SK-N-SH (cell line): Measurements from ENCODE around the gene RASL10A. TPM values are rescaled to one million over a fixed set of nuclear protein-coding genes. Genes with fewer than 3 reads are reported as not detected.

ENCODE experiments used
- CTCF ChIA-PET: fragments of 300-600, 350-600 bp; formaldehyde crosslinking; extraction: SDS; loops from one replicate; lab custom pipeline; 2021; lab: Yijun Ruan, JAX
- POLR2A ChIA-PET: fragments of 350-600 bp; sonication (Branson Sonifier 250); formaldehyde crosslinking; extraction: SDS; loops from one replicate; lab custom pipeline; 2020; ENCODE audit warnings: antibody characterized with exemption, inconsistent platforms; lab: Yijun Ruan, JAX
- DNase-seq: peaks from one replicate; pipeline ENCODE4 v3.0.0; 2012
- H2AFZ ChIP-seq: fragments of 200-600 bp; sonication (generic); 2 replicates; pipeline ENCODE4 v1.8.1; 2016; ENCODE audit warnings: antibody characterized with exemption, mild to moderate bottlenecking, low read depth
- H3F3A ChIP-seq: fragments of 200-600 bp; sonication (generic); replicated peaks from 2 replicates; pipeline ENCODE3; 2016; ENCODE audit warnings: antibody characterized with exemption, mild to moderate bottlenecking; ENCODE audit not compliant: insufficient read depth
- H3K27ac ChIP-seq, 2 experiments: fragments of 200-500 bp in 1 of 2; fragments of 200-600 bp in 1 of 2; sonication (Bioruptor generic) in 1 of 2; sonication (generic), shearing (Covaris generic) in 1 of 2; 2 replicates each; pipeline versions ENCODE4 v1.5.1 to v1.6.1; 2014 to 2016; ENCODE audit warnings: low read depth in 2 of 2, inconsistent platforms in 1 of 2, low read length in 1 of 2, mild to moderate bottlenecking in 1 of 2, mixed read lengths in 1 of 2
- H3K27me3 ChIP-seq: fragments of 200-600 bp; sonication (generic), shearing (Covaris generic); 2 replicates; pipeline ENCODE4 v1.6.1; 2016; ENCODE audit warnings: mixed run types; ENCODE audit not compliant: insufficient read depth
- H3K36me3 ChIP-seq, 2 experiments: fragments of 200-500 bp in 1 of 2; fragments of 200-600 bp in 1 of 2; sonication (Bioruptor generic) in 1 of 2; sonication (generic) in 1 of 2; replicated peaks in 1 of 2; 2 replicates each; pipeline versions ENCODE3 to v1.5.1; 2014 to 2016; ENCODE audit warnings: low read length in 1 of 2, mild to moderate bottlenecking in 1 of 2; ENCODE audit not compliant: insufficient read depth in 2 of 2, control insufficient read depth in 1 of 2
- H3K4me1 ChIP-seq, 2 experiments: fragments of 200-500 bp in 1 of 2; fragments of 200-600 bp in 1 of 2; sonication (Bioruptor generic) in 1 of 2; sonication (generic), shearing (Covaris generic) in 1 of 2; 2 replicates each; pipeline versions ENCODE4 v1.5.1 to v1.6.1; 2014 to 2016; ENCODE audit warnings: low read depth in 1 of 2, low read length in 1 of 2, mixed run types in 1 of 2; ENCODE audit not compliant: insufficient read depth in 2 of 2, control insufficient read depth in 1 of 2
- H3K4me2 ChIP-seq: fragments of 200-600 bp; sonication (generic), shearing (Covaris generic); 2 replicates; pipeline ENCODE4 v1.6.1; 2017; ENCODE audit warnings: mixed run types
- H3K4me3 ChIP-seq, 2 experiments: fragments of 200-500 bp in 1 of 2; fragments of 200-600 bp in 1 of 2; sonication (Bioruptor generic) in 1 of 2; sonication (generic), shearing (Covaris generic) in 1 of 2; 2 replicates each; pipeline versions ENCODE4 v1.5.1 to v1.8.1; 2014 to 2016; ENCODE audit warnings: low read depth in 2 of 2, inconsistent platforms in 1 of 2, low read length in 1 of 2, mild to moderate bottlenecking in 1 of 2, mixed read lengths in 1 of 2, moderate library complexity in 1 of 2
- H3K79me2 ChIP-seq: fragments of 200-600 bp; sonication (generic); 2 replicates; pipeline ENCODE4 v1.8.1; 2017; ENCODE audit warnings: mild to moderate bottlenecking; ENCODE audit not compliant: insufficient read depth
- H3K9ac ChIP-seq: fragments of 200-600 bp; sonication (generic); 2 replicates; pipeline ENCODE4 v1.6.1; 2017; ENCODE audit warnings: mixed run types
- H3K9me2 ChIP-seq: fragments of 200-600 bp; sonication (generic); 2 replicates; pipeline ENCODE4 v1.6.1; 2017; ENCODE audit warnings: mixed run types
- H3K9me3 ChIP-seq: fragments of 200-600 bp; sonication (generic); 2 replicates; pipeline ENCODE4 v1.6.1; 2017; ENCODE audit warnings: mixed run types, mild to moderate bottlenecking, moderate library complexity
- H4K20me1 ChIP-seq: fragments of 200-600 bp; sonication (generic); 2 replicates; pipeline ENCODE4 v1.6.1; 2017; ENCODE audit warnings: mild to moderate bottlenecking, mixed run types; ENCODE audit not compliant: insufficient read depth
- CHD2 ChIP-seq: fragments of 150-350 bp; IDR thresholded peaks from 2 replicates; pipeline ENCODE4 v1.6.1; 2018; ENCODE audit warnings: low read length; ENCODE audit not compliant: partially characterized antibody
- ELF1 ChIP-seq: IDR thresholded peaks from 2 replicates; pipeline ENCODE4 v1.4.0; 2012
- EP300 ChIP-seq, 2 experiments: IDR thresholded peaks; 2 replicates each; pipeline versions ENCODE4 v1.4.0 to v1.6.1; 2012; ENCODE audit warnings: borderline replicate concordance in 1 of 2, low read depth in 1 of 2, low read length in 1 of 2
- IRF3 ChIP-seq: fragments of 150-350 bp; IDR thresholded peaks from 2 replicates; pipeline ENCODE4 v1.6.1; 2016; ENCODE audit warnings: mild to moderate bottlenecking, low read depth, low read length
- JUND ChIP-seq: IDR thresholded peaks from 2 replicates; pipeline ENCODE4 v1.4.0; 2012
- MAX ChIP-seq: IDR thresholded peaks from 2 replicates; pipeline ENCODE4 v1.4.0; 2012; ENCODE audit warnings: low read depth
- MXI1 ChIP-seq: IDR thresholded peaks from 2 replicates; pipeline ENCODE4 v1.6.1; 2012; ENCODE audit warnings: mild to moderate bottlenecking, low read depth, low read length, improper control_type of control experiment
- RAD21 ChIP-seq: IDR thresholded peaks from 2 replicates; pipeline ENCODE4 v1.6.1; 2012; ENCODE audit warnings: mild to moderate bottlenecking, low read length
- RXRA ChIP-seq: IDR thresholded peaks from 2 replicates; pipeline ENCODE4 v1.4.0; 2012; ENCODE audit warnings: low read depth, mild to moderate bottlenecking, borderline replicate concordance
- SIN3A ChIP-seq: IDR thresholded peaks from 2 replicates; pipeline ENCODE4 v1.6.1; 2012; ENCODE audit warnings: low read depth, mild to moderate bottlenecking, low read length, moderate library complexity, borderline replicate concordance
- TCF12 ChIP-seq: IDR thresholded peaks from 2 replicates; pipeline ENCODE4 v1.4.0; 2012
- TEAD4 ChIP-seq: IDR thresholded peaks from 2 replicates; pipeline ENCODE4 v1.4.0; 2012; ENCODE audit warnings: mild to moderate bottlenecking, borderline replicate concordance; ENCODE audit not compliant: insufficient read depth
- USF2 ChIP-seq: fragments of 150-350 bp; IDR thresholded peaks from 2 replicates; pipeline ENCODE4 v1.6.1; 2017; ENCODE audit warnings: antibody characterized with exemption, low read length, low read depth, borderline replicate concordance
- WGBS: methylation state at CpG from one replicate; pipeline ENCODE4 v1.1.6; 2017; ENCODE audit warnings: low lambda C conversion rate; 5-methylcytosine and 5-hydroxymethylcytosine counted together
- polyA plus RNA-seq, 3 experiments: library from polyadenylated mRNA; depleted of rRNA; stranded (reverse); fragments of >200 nt; gene quantifications; 2 replicates each; pipeline ENCODE4 v1.2.3, GENCODE V29; 2012

Gene RASL10A
- polyA plus RNA-seq, 1 of the 3 experiments (the other 2 are of a cell fraction) = 0.36 TPM

GRCh38 chr22:29336751-29337490, 21.4 kb upstream of the RASL10A start:
- Histone ChIP-seq H3K4me1 (peaks cover 0 to 17% of the 10 kb centered on the region in 2 experiments; a peak in 1 of 4 replicates), H3K9me3 (no peaks in the 10 kb centered on the region), H3K9me2 (no peaks in the 10 kb centered on the region), H3F3A (no peaks in the 10 kb centered on the region), H2AFZ (no peak overlapping the region), H3K4me3 (no peak overlapping the region), H3K4me2 (no peak overlapping the region), H4K20me1 (no peaks in the 10 kb centered on the region), H3K27ac (no peak overlapping the region; a peak in 1 of 4 replicates), H3K36me3 (peaks cover 8 to 69% of the 10 kb centered on the region in 2 experiments), H3K27me3 (no peaks in the 10 kb centered on the region), H3K9ac (no peak overlapping the region), H3K79me2 (no peaks in the 10 kb centered on the region)
- CTCF ChIA-PET = interaction anchor here (1.0 to 1.8 kb wide), 2 partner anchors 23 to 24 kb away, joined by 5 to 6 read pairs; no protein-coding TSS in a partner anchor
- POLR2A ChIA-PET = no interaction called here
- no peak for TF ChIP-seq SIN3A
- no peak for TF ChIP-seq TCF12
- no peak for TF ChIP-seq RAD21
- no peak for TF ChIP-seq JUND
- DNase-seq = no peak
- WGBS = 97% methylated on average over 7 of the region's 14 CpGs

GRCh38 chr22:29335656-29336055, 20.2 kb upstream of the RASL10A start:
- no peaks in the 10 kb centered on the region for H3K9me3 ChIP-seq
- no peak for DNase-seq
- no peaks in the 10 kb centered on the region for H3K79me2 ChIP-seq
- H3F3A ChIP-seq = no peaks in the 10 kb centered on the region
- POLR2A ChIA-PET = no interaction called here
- H4K20me1 ChIP-seq = no peaks in the 10 kb centered on the region
- peaks cover 0 to 18% of the 10 kb centered on the region in 2 experiments; a peak in 1 of 4 replicates for H3K4me1 ChIP-seq
- peaks cover 5 to 65% of the 10 kb centered on the region in 2 experiments for H3K36me3 ChIP-seq
- 90% methylated on average over 7 of the region's 11 CpGs for WGBS
- H3K4me2 ChIP-seq = no peak overlapping the region
- no peak overlapping the region for H2AFZ ChIP-seq
- H3K9ac ChIP-seq = no peak overlapping the region
- no peak for TF ChIP-seq RXRA
- TF ChIP-seq USF2 = no peak
- no peak for TF ChIP-seq SIN3A
- TF ChIP-seq ELF1 = no peak
- no peak for TF ChIP-seq RAD21
- no peak for TF ChIP-seq IRF3
- TF ChIP-seq EP300 (IDR thresholded peaks at IDR 0.05; ENCODE audit: borderline replicate concordance in 1 of 2, low read depth in 1 of 2, low read length in 1 of 2) = no peak
- no peak for TF ChIP-seq CHD2
- TF ChIP-seq TEAD4 = no peak
- no peak for TF ChIP-seq MXI1
- no peak for TF ChIP-seq MAX
- CTCF ChIA-PET = interaction anchor here (1.1 to 2.2 kb wide), 3 partner anchors 8 to 23 kb away, joined by 3 to 5 read pairs (median 4); no protein-coding TSS in a partner anchor
- H3K9me2 ChIP-seq = no peaks in the 10 kb centered on the region
- H3K27ac ChIP-seq = no peak overlapping the region
- H3K27me3 ChIP-seq = no peaks in the 10 kb centered on the region
- no peak overlapping the region for H3K4me3 ChIP-seq
